ENCODE measurements around the gene PARD3B. TPM values are rescaled to one million over a fixed set of nuclear protein-coding genes. Genes with fewer than 3 reads are reported as not detected.

The PARD3B gene
- total RNA-seq, 4 donors from 2014 or later: 27.8 to 39.3 (median 33.7) TPM

DNA sequence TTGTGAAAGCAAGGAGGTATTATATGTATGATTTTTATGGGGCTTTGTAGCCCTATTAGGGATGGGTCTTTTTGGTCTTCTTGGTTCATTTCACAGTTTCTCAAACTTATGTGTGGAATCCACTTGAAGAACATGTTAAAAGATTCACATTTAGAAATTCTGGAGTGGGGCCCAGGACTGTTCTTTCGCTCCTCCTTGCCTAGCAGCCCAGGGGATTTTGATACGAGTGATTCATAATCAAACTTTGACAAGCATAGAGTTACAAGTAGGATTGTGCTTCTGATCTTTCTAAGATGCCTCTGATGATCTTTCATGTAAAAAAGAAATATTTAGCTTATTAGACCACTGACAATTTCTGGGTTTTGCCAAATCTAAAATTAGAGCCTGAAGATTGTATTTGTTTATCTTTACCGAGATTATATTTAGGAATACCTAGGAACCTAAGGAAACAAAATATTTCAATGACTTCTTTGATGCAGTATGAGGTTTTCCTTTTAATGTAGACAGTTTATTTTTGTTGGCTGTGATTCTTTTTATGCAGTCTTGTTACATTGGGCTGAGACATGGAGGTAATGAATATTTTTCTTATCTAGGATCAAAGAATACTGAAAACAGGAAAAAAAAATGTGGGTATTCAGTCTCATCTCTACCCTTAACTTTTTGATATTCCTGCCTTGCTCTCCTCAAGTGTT lies 324.0 kb downstream of the PARD3B start:
- no peak for DNase-seq (ENCODE audit: low spot score)
- no peak for TF ChIP-seq CTCF (IDR thresholded peaks at IDR 0.05)
- peak; percentile 66 for ATAC-seq (ENCODE audit: low FRiP score)

GRCh38 chr2:204870053-204870452 lies 324.8 kb downstream of the PARD3B start:
- TF ChIP-seq CTCF (IDR thresholded peaks at IDR 0.05): no peak
- ATAC-seq (ENCODE audit: low FRiP score): no peak

DNA sequence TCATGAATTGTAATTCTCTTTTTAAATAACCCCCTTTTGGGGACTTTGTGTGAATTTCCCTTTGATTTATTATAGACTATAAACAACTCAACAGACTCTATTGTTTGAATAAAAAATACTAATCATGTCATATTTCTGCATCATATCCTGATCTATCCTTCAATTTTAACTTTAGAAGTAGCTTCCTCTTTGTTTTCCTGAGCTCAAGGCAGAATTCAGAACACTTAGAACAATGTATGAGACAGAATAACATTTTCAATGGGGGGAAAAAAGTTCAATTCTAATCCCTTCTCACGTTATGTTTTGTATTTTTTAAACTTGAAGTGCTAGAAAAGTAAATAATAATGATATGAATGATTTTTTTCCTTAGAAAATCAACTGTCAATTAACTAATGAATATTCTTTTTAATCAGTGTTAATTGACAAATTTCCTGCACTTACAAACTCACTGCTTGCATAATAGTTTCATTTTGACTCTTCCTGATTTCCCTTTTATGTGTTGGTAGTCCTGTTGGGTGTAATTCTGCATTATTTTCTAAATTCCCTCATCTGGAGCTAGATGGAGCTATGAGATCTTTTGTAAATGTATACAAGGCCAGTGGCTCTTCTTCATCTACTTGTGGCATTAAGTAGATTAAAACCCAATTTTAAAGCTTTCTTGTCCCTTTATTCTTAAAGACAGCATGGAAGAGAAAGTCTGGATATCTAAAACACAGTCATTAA lies 326.1 kb downstream of the PARD3B start:
- DNase-seq (ENCODE audit: low spot score) (no peak), ATAC-seq (ENCODE audit: low FRiP score) (no peak)
- TF ChIP-seq CTCF (IDR thresholded peaks at IDR 0.05): no peak

More at GRCh38 chr2:204870053-204870452, 324.8 kb downstream of the PARD3B start:
- no peak for DNase-seq (ENCODE audit: low spot score)

GRCh38 chr2:204876311-204876710 lies 331.0 kb downstream of the PARD3B start:
- no peak for DNase-seq (ENCODE audit: low spot score)

DNA sequence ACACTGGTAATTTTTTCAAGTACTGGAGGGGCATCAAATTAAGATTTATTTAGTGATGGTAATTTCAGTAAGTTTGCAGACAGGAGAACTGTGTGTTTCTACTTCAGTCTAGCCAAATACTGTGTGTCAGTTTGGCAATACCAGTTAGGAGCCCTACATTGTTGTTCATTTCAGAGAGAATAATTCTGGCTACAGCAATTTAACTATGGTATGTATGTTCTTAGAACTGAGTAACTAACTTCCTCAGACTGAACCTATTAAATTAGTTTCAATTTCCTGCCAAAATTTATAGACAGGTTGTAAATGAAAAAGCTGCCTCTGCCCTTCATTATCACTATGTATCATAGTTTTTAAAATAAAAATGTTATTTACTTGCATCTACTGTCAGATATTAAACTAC lies 332.4 kb downstream of the PARD3B start:
- DNase-seq (ENCODE audit: low spot score): no peak
- TF ChIP-seq CTCF (IDR thresholded peaks at IDR 0.05): no peak
- no peak for ATAC-seq (ENCODE audit: low FRiP score)

More at GRCh38 chr2:204876311-204876710, 331.0 kb downstream of the PARD3B start:
- no peak for ATAC-seq (ENCODE audit: low FRiP score)
- TF ChIP-seq CTCF (IDR thresholded peaks at IDR 0.05): no peak

- DNase-seq (ENCODE audit: low spot score) (no peak), ATAC-seq (ENCODE audit: low FRiP score) (no peak)
Observed at GRCh38 chr2:204880928-204881327, 335.7 kb downstream of the PARD3B start.

More at GRCh38 chr2:204880928-204881327, 335.7 kb downstream of the PARD3B start:
- no peak for TF ChIP-seq CTCF (IDR thresholded peaks at IDR 0.05)

Measured in omental fat pad (tissue), 4 donors.